HUES6 (cell line): ENCODE results near the gene ZNF831.

Experiments
- H3K27ac ChIP-seq: 2 replicates; pipeline ENCODE4 v1.7.0; 2013; ENCODE audit warnings: low read depth, mild to moderate bottlenecking, low read length, inconsistent platforms
- H3K27me3 ChIP-seq: 2 replicates; pipeline ENCODE4 v1.6.1; 2013; ENCODE audit warnings: low read length; ENCODE audit not compliant: control insufficient read depth, insufficient read depth
- H3K36me3 ChIP-seq: 2 replicates; pipeline ENCODE4 v1.6.1; 2013; ENCODE audit warnings: low read length; ENCODE audit not compliant: control insufficient read depth, insufficient read depth
- H3K4me1 ChIP-seq: 2 replicates; pipeline ENCODE4 v1.6.1; 2013; ENCODE audit warnings: low read length; ENCODE audit not compliant: control insufficient read depth, insufficient read depth
- H3K4me3 ChIP-seq: 2 replicates; pipeline ENCODE4 v1.5.1; 2013; ENCODE audit warnings: low read depth, low read length
- H3K9ac ChIP-seq: one replicate; pipeline ENCODE4 v1.6.1; 2013; ENCODE audit warnings: mild to moderate bottlenecking, low read length
- H3K9me3 ChIP-seq: 2 replicates; pipeline ENCODE4 v1.6.1; 2013; ENCODE audit warnings: low read depth, low read length; ENCODE audit not compliant: control insufficient read depth, insufficient read depth

The ZNF831 gene

DNA sequence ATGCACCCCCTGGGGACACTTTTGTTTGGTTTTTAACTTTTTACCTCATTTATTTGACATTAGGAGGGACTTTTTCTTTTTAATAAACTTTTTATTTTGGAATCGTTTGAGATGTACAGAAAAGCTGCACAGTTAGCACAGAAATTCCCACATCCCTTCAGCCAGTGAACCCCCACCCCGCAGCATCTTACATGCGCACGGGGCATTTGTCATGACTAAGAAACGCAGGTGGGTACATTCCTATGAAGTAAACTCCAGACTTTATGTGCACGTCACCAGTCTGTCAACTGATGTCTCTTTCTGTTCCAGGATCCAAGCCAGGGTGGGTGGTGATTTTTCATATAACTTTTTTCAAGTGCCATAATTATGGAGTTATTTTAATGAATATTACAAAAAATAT lies 4.9 kb upstream of the ZNF831 start:
- Histone ChIP-seq H3K9me3 (no peaks in the 10 kb centered on the region), H3K27ac (no peak overlapping the region), H3K9ac (no peak overlapping the region), H3K27me3 (peaks cover 7% of the 10 kb centered on the region; the same call in 1 of the 2 replicates), H3K4me3 (no peak overlapping the region), H3K4me1 (peaks cover 5% of the 10 kb centered on the region; the same call in 1 of the 2 replicates), H3K36me3 (no peaks in the 10 kb centered on the region)

GRCh38 chr20:59159091-59159490 lies 4.5 kb upstream of the ZNF831 start:
- Histone ChIP-seq H3K27ac (no peak overlapping the region), H3K36me3 (no peaks in the 10 kb centered on the region), H3K4me1 (peaks cover 5% of the 10 kb centered on the region; the same call in 1 of the 2 replicates), H3K9me3 (no peaks in the 10 kb centered on the region), H3K9ac (no peak overlapping the region), H3K27me3 (peaks cover 4% of the 10 kb centered on the region; the same call in 1 of the 2 replicates), H3K4me3 (no peak overlapping the region)

GRCh38 chr20:59159493-59160376 lies 3.9 kb upstream of the ZNF831 start:
- H3K36me3 ChIP-seq, result no peaks in the 10 kb centered on the region
- no peaks in the 10 kb centered on the region for H3K9me3 ChIP-seq
- peaks cover 5% of the 10 kb centered on the region; the same call in 1 of the 2 replicates for H3K4me1 ChIP-seq
- no peak overlapping the region for H3K9ac ChIP-seq
- no peak overlapping the region for H3K4me3 ChIP-seq
- no peaks in the 10 kb centered on the region for H3K27me3 ChIP-seq
- H3K27ac ChIP-seq, result no peak overlapping the region

- Histone ChIP-seq H3K9me3 (no peaks in the 10 kb centered on the region), H3K27me3 (no peaks in the 10 kb centered on the region), H3K9ac (no peak overlapping the region)
Measured at GRCh38 chr20:59160389-59161115, 3.1 kb upstream of the ZNF831 start.

GRCh38 chr20:59161721-59162120 lies 1.9 kb upstream of the ZNF831 start:
- no peaks in the 10 kb centered on the region for H3K36me3 ChIP-seq
- H3K27me3 ChIP-seq, result no peaks in the 10 kb centered on the region
- no peak overlapping the region for H3K9ac ChIP-seq
- H3K9me3 ChIP-seq, result no peaks in the 10 kb centered on the region
- peaks cover 5% of the 10 kb centered on the region; the same call in 1 of the 2 replicates for H3K4me1 ChIP-seq
- H3K4me3 ChIP-seq, result no peak overlapping the region
- no peak overlapping the region for H3K27ac ChIP-seq

More at GRCh38 chr20:59160389-59161115, 3.1 kb upstream of the ZNF831 start:
- Histone ChIP-seq H3K4me1 (peaks cover 5% of the 10 kb centered on the region; the same call in 1 of the 2 replicates), H3K27ac (no peak overlapping the region), H3K4me3 (no peak overlapping the region), H3K36me3 (no peaks in the 10 kb centered on the region)

- Histone ChIP-seq H3K27me3 (no peaks in the 10 kb centered on the region), H3K9ac (no peak overlapping the region)
Measured at GRCh38 chr20:59164686-59165391, 1.2 kb downstream of the ZNF831 start.

GRCh38 chr20:59165396-59165795 lies 1.8 kb downstream of the ZNF831 start:
- Histone ChIP-seq H3K27me3 (no peaks in the 10 kb centered on the region), H3K4me3 (no peak overlapping the region), H3K36me3 (no peaks in the 10 kb centered on the region), H3K9me3 (0 out of 2 replicates have a peak, but pooled peaks cover 3% of the 10 kb centered on the region), H3K27ac (no peak overlapping the region), H3K4me1 (no peaks in the 10 kb centered on the region), H3K9ac (no peak overlapping the region)

More at GRCh38 chr20:59164686-59165391, 1.2 kb downstream of the ZNF831 start:
- no peaks in the 10 kb centered on the region for H3K36me3 ChIP-seq
- no peaks in the 10 kb centered on the region for H3K4me1 ChIP-seq
- H3K9me3 ChIP-seq, result 0 out of 2 replicates have a peak, but pooled peaks cover 3% of the 10 kb centered on the region
- H3K4me3 ChIP-seq, result no peak overlapping the region
- H3K27ac ChIP-seq, result no peak overlapping the region

DNA sequence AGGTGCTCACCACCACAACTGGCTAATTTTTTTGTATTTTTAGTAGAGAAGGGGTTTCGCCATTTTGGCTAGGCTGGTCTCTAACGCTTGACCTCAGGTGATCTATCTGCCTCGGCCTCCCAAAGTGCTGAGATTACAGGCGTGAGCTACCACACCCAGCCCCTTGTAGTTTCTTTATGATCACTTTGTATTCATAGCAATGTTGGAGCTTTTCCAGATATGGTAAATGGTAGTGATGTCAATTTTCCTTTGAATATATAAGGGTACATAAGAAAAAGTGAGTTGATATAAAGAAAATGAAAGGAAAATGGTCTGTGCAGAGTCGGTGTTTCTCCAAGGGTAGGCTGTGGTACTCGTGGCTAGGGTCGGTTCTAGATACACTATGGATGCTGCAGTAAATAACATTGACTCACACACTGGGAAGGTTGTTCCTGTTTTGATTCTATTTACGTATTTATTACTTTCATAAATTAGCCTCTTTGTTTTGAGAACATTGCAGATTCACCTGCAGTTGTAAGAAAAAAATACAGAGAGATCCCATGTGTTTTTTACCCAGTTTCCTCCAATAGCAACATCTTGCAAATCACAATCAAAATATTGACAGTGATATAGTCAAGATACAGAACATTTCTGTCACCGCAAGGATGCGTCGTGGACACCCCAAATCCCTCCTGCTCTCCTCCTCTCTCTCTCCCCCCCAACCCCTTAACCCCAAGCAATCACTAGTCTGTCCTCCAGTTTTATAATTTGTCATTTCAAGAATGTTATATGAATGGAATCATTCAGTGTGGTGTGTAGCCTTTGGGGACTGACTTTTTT lies 2.5 kb downstream of the ZNF831 start:
- H3K9me3 ChIP-seq, result 0 out of 2 replicates have a peak, but pooled peaks cover 3% of the 10 kb centered on the region
- H3K9ac ChIP-seq, result no peak overlapping the region
- no peaks in the 10 kb centered on the region for H3K36me3 ChIP-seq
- H3K27me3 ChIP-seq, result no peaks in the 10 kb centered on the region; the same call in 1 of the 2 replicates
- no peaks in the 10 kb centered on the region for H3K4me1 ChIP-seq
- H3K4me3 ChIP-seq, result no peak overlapping the region
- no peak overlapping the region for H3K27ac ChIP-seq

DNA sequence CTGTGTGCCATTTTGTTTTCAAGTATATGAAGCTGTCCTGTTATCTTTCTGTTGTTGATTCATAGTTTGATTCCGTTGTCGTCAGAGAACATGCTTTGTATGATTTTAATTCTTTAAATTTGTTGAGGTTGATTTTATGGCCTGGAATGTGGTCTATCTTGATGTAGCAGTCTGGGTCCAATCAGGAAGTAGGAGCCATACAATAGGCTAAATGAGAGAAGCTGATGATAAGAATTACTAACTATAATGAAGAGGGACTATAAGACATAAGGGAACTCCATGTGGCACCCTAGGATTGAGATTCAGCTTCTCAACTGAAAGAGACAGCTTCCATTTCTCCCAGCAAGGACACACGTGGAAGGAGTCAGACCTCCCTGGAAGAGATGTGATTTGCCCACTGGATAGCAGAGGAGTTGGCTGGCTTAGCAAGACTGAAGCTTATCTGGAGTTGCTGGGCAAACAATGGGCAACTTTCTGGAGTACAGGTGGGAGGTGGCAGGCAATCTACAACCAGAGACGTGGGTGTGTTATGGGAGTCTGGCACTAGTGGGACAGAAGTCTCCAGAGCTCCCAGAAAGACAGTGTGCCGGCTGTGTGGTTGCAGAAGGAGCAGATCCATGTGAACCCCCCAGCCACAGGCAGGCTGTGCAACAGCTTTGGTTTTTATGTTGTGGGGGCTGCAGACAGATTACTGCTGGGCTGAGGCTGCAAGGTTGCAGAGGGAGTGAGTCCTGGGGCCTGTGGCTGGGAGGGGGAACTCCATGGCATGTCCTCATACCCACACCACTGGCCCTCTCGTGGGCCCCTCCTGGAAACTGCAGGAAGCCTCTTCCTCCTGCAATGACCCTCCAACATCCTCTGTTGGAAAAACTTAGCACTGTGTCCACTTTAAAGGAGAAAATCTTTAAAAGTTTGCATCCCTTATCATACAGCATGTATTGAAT lies 7.1 kb downstream of the ZNF831 start:
- no peaks in the 10 kb centered on the region; the same call in 1 of the 2 replicates for H3K27me3 ChIP-seq
- no peak overlapping the region for H3K27ac ChIP-seq
- no peaks in the 10 kb centered on the region for H3K4me1 ChIP-seq
- H3K9me3 ChIP-seq, result 0 out of 2 replicates have a peak, but pooled peaks cover 3% of the 10 kb centered on the region
- no peak overlapping the region for H3K4me3 ChIP-seq
- H3K36me3 ChIP-seq, result no peaks in the 10 kb centered on the region
- H3K9ac ChIP-seq, result no peak overlapping the region
